Glomerular visceral epithelial cell (primary cell): ENCODE measurements around the gene OTOP3.
A peak's percentile ranks its signal among the peaks of the same experiment; 100 is the strongest.
"Not testable (repeated sequence)": the region's sequence is repeated elsewhere in the genome, so short reads cannot be mapped to it uniquely, and the experiment has no call there.

ENCODE experiments used
- DNase-seq: peaks from one replicate; pipeline ENCODE4 v3.0.0-alpha.2; 2016; ENCODE audit errors: extremely low spot score

The OTOP3 gene

DNA sequence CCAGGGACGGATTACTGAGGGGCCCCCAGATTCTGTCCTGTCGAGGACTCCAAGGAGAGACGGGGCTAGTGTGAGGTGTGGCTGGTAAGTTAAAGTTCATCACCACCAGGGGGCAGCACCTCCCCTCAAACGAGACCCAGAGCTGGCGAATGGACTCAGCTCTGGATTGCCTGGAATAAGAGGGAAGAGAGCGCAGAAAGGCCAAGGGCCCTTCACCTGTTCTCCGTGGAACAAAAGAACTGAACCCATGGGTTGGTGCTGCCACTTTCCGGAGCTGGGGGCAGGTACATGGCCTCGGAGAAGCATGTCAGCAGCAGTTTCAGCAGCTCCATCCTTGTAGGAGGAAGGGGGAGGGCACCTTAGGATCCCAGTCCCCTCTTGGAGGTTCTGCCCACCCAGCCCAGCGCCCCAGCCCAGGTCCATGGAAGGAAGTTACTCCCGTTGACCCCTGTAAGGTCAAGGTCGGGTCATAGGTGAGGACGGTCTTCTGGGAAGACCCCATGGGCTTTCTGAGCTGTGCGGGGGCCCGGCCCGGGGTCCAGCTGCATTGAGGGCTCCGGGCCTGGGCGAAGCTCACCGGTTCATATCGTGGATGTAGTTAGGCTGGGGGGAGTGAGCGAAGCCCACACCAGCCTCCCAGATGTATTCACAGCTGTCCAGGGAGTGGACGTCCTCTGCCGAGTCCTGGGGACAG is 26.1 kb downstream of the OTOP3 start:
- DNase-seq: peak; percentile 90

DNA sequence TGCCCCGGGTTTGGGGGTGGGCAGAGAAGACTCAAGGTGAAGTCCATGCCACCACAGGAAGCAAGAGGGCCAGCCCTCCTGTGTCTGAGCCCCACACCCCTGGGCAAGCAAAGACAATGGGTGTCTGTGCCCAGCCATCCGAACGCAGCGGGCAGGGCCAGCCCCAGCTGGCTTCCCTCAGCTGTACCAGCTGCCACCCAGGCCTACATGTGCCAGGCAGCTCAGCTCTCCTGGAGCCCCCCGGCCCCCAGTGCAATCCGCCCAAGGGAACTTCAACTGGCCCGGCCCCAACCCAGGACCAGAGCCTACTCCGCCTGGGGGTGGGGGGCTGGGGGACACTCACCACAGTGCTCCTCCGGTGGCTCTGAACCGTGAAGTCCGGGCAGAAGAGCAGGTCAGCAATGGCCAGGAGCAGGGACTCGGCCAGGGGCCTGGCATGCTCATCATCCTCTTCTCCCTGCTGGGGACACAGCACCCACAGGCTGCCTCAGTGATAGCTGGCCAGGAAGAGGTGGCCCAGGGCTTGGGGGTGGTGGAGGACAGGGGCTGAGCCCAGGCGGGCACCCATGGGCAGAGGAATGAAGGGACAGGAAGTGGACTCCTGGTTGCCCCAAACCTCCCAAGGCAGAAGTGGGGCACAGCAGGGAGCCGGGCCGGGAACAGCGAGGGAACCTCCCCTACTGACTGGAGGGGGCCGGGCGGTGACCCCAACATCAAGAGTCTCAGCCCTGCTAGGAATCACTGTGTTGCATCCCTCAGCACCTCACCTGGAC is 27.1 kb downstream of the OTOP3 start:
- no peak for DNase-seq

DNA sequence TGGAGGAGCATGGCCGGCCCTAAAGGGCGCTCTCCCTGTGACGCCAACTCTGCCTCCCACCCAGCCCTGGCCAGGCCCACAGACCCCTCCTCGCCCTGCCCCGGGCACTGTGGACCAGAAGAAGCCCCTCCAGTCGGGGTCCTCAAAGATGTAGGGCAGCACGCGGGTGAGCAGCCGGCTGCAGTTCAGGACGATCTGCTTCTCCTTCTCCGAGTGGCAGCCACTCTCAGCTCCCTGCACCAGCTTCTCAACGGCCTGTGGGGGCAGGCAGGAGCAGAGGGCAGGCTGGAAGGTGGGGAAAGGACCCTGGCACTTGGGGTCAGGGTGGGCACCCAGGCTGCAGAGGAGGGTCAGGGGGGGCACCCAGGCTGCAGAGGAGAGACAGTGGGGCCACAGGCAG is 28.0 kb downstream of the OTOP3 start:
- no peak for DNase-seq

DNA sequence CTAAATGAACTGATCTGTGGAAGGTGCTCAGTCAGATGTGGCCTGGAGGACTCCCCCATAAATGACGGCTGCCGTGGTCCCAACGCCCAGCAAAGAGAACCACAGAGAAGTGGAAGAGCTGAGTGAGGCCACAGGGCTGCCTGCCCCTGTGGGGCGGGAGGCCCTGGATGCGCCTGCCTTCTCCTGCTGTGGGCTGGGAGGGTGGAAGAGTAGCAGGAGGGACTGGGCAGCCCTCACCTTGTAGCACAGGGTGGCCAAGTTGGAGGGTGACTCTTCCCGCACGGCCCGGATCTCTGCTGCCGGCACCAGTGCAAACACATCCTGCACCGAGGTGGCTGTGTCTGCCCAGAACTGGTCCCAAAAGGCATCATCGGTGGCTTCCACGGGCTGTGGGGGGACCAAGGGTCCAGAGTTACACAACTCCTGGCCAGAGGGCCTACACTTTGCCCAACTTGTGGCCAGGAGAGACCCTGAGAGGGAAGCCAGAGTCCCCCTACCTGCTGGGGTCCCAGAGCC is 28.6 kb downstream of the OTOP3 start:
- no peak for DNase-seq

DNA sequence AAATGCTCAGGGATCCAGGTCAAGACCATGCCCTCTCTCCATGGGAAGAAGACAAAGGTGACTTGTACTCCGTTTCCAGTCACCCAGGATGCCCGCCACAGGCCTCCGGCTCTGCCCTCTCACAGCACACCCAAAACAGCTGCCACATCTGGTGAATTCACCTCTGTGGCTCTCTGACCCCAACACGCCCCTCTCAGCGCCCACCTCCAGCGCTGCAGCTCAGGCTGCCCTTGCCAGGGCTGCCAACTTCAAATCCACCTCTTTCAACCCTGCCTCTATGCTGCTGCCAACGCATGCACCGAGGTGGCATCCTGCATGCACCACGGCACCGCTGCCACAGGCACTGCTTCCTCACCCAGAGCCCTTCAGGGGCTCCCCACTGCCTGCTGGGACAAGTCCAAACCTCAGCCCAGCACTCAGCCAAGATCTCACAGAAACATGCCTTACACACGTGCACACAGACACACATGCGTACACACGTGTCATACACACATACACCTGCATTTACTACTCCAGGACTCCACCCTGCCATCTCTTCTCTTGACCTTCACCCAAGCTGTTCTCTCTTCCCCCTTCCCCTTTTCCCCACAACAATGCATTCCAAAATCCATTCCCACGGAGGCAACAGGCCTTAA is 29.4 kb downstream of the OTOP3 start:
- DNase-seq: no peak

DNA sequence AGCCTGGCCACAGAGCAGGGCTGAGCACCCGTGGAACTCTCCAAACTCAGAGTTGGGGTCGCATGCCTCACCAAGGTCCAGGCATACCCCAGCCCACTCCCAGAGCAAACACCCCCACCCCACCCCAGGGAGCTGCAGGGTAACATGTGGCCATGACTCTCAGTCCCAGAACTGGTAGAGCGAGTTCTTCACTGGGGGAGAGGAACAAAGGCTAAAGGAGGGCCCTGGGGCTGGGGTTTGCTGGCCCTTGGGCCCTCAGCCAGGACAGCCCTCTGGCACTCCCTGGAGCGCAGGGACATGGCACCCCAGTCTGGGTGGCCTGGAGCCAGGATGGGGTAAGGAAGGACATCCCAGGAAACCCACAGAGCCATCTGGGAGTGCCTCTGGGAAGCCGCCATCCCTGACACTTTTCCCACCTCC is 32.7 kb downstream of the OTOP3 start:
- DNase-seq: no peak

DNA sequence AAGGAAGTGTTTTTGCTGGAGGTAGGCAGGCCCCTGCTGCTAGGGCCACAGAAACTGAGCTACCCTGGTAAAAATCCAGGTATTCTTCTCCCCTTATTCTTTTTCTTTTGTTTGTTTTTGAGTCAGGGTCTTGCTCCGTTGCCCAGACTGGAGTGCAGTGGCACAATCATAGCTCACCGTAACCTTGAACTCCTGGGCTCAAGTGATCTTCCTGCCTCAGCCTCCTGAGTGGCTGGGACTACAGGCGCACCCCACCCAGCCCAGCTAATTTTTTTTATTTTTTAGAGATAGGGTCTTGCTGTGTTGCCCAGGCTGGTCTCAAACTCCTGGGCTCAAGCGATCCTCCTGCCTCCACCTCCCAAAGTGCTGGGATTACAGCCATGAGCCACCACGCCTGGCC is 33.8 kb downstream of the OTOP3 start:
- not testable (repeated sequence) for DNase-seq

DNA sequence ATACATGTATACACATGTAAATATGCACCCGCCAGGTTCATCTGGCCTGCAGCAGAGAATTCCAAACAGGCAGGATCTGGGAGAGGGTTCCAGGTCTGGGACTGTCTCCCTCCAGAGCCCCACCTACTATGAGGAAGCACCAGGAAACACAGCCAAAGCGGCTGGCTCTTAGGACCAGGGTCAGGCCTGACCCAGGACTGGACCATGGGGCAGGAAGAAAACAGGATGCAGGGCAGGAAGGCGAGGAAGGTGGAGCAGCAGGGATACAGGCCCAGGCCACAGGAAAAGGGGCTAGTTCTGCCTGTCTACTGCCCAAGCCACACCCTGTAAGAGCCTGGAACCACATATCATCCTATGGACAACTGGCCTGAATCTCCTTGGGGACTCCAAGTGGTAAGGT is 34.7 kb downstream of the OTOP3 start:
- DNase-seq: no peak

DNA sequence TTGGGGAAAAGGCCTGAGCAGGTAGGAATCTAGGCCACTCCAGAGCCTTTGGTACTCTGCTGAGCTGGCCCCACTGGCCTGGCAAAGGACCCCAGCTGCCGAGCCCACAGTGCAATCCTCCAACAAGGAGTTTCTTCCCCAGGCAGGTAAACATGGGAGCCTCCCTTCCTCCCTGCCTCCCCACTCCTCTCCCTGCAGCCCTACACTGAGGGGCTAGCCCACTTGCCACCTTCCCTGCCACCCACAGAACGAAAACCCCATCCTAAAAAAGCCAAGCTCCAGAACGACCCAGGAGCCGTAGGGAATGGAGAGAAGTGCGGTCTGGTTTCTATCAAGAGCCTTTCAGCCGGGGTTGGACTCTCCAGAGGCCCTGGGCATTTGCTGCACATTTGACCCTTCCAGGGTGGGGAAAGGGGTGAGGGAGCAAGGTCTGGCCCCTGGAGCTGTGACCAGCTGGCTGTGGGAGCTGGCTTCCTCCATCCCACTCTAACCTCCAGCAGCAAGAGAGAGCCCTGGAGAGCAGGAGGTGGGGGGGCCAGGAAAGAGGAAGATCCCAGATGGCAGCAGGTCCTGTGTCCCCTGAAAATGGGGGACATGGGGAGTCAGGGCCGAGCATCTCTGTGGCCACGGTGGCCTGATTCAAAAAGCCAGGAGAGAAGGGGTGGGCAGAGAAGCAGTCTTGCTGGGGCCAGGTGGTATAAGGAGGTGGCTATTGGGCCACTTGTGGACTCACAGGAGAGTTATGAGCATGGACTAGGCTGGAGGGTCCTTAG is 35.6 kb downstream of the OTOP3 start:
- DNase-seq: no peak

DNA sequence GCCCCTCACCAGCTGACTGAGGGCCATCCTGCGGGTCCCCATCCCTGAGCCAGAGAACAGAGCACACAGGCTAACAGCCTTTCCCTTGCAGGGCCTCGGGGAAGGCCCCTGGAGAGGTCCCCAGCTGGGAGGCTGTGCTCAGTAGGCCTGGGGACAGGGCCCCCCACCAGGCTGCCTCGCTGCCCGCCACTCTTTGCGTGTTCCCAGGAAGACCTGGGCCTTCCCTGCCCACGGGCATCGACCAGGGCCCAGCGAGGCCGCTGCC is 36.1 kb downstream of the OTOP3 start:
- DNase-seq: no peak

DNA sequence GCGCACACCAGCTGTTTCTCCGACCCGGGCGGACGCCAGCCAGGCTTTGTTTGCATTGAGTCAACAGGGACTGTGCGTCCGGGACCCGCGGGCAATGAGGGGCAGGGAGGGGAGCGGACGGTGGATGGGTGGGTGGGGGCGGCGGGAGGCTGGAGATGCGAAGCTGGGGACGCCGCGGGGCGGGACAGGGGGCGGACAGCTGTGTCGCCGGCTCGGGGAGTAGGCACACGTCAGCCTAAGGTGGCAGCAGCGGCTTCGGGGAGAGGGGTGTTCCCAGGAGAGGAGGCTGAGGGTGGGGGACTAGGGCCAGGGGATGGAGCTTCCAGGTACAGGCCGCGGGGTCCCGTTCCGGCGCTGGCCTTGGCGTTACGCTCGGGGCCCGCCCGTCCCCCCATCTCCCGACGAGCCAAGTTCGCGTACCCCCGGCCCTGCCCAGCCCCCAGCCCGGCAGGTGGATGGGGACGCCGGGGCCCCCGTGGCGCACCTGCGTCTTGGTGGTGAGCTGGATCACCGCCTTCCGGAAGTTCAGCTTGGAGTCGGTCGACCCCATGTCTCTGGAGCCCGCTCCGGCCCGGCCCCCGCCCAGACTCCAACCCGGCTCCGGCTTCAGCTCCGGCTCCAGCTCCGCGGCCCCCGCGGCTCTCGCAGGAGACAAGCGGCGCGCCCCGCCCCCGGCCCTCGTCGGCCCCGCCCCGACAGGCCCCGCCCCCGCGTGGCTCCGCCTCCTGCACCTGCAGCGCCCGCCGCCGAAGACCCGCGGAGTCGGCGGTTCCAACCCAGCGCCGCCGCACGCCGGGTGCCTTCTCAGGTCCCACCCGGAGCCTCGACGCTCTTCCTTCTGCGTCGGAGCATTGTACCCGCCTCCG is 36.6 kb downstream of the OTOP3 start, which contains the start of gene HID1:
HID1 (minus strand) TSS at position 653 of the 866 bp plus-strand sequence; CDS start at position 550, 103 bp downstream.
- DNase-seq: peak; percentile 39

DNA sequence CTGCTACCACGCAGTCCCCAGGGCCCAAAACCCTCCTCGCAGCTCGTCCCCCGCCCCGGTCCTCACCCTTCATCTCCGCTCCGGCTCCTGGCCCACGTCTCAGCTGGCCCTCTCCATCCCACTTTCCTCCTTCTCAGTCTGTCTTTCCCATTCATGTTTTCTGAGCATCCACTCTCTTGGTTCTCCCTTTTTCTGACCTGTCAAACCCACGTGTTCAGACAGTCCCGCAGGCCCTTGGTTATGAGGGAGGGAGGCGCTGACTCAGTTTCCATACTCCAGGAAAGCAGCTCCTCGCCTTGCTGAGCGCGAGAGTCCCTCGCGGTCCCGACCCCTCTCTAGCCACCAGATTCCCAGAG is 37.3 kb downstream of the OTOP3 start:
- DNase-seq: no peak

DNA sequence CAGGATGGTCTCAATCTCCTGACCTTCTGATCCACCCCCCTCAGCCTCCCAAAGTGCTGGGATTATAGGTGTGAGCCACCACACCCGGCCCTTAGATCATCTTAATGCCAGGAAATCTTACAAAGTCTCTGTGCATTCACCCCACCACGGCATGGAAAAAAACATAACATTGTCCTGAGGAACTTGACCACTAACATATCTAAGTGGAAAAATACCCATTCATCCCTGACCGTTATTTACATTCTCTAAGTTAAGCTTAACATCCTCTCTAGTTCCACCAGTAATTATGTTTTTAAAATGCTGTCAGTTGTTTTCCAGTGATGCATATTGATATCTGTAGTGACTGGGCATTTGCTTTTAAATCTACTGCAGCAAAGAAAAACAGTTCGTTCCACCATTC is 40.2 kb downstream of the OTOP3 start:
- DNase-seq: no peak

DNA sequence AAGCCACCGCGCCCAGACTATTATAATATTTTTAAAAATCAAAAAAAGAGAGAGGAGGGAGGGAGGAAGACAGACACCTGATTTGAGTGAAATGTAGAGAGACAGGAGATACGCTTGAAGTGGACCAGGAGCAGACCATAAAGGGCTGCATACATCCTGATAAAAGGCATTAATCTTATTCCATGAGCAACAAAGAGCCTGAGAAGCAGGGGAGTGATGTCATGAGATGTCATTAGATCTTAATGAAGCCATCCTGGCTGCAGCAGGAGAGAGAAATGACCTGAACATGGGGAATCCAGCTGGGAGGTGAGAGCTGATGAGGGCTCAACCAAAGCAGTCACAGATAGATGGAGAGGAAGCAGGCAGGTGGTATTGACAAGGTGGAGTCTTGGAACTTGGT is 42.1 kb downstream of the OTOP3 start:
- DNase-seq: no peak

DNA sequence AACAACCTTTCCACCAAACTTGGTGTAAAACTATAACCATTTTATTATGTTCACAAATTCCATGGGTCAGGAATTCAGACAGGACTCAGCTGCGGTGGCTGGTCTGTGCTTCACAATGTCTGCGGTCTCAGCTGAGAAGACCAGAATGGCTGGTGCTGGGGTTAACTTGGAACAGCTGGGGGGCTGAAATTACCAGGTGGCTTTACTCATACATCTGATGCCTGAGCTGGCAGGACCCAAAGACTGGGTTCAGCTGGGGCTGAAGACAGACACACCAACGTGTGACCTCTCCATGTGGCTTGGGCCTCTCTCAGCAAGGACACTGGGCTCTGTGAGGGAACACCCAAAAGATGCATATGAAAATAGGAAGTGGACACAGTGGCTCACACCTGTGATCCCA is 42.5 kb downstream of the OTOP3 start:
- DNase-seq: no peak

DNA sequence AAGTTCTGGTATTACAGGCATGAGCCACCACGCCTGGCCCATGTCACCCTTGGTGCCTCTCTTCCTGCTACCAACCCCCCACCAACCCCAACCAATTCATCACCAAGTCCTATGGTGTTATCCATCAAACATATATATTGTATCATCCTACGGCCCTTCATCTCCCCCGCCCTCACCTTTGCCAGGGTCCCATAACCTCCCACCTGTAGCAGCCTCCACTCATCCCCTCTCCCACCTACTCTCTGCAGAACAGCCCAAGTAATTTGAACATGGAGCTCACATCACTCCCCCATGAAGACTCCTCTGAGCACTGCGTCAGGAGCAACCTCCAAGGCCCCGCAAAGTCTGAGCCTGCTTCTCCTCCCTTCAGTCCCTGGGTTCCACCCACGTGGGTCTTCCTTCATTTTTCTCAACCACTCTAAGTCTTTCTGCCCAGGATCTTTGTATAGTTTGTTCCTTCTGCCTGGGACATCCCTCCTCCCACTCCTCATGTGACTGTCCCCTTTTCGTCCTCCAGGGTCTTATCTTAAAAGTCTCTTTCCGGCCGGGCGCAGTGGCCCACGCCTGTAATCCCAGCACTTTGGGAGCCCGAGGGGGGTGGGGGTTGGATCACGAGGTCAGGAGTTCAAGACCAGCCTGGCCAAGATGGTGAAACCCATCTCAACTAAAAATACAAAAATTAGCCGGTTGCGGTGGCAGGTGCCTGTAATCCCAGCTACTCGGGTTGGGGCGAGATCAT is 43.9 kb downstream of the OTOP3 start:
- DNase-seq: no peak

DNA sequence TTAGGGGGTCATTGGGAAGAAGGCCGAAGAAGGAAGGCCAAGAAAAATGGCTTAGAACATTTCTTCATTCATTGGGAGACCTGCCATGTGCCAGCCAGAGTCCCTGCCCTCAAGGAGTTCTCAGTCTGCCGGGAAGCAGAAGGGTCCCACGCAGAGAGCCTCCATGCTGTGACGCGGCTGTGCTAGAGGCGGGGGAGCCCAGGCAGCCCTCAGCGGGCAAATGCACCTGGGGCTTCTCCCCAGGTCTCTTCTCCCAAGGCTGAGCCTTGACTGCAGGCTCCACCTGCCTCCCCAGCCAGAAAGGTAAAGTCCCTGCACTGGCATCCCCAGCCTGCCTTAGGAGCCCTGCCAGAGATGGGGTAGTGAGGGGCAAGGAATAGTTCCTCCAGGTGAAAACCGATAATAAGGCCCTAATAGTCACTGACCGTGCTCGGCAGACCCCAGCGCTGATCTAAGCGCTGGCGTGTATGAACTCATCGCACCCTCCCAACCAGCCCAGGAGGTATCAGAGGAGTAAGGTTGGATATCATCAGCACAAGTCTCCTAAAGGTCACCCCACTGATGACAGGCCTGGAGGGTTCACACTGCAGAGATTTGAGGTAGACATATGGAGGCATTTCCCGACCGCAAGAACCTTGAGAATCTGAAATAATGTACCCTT is 45.8 kb downstream of the OTOP3 start:
- DNase-seq: no peak

DNA sequence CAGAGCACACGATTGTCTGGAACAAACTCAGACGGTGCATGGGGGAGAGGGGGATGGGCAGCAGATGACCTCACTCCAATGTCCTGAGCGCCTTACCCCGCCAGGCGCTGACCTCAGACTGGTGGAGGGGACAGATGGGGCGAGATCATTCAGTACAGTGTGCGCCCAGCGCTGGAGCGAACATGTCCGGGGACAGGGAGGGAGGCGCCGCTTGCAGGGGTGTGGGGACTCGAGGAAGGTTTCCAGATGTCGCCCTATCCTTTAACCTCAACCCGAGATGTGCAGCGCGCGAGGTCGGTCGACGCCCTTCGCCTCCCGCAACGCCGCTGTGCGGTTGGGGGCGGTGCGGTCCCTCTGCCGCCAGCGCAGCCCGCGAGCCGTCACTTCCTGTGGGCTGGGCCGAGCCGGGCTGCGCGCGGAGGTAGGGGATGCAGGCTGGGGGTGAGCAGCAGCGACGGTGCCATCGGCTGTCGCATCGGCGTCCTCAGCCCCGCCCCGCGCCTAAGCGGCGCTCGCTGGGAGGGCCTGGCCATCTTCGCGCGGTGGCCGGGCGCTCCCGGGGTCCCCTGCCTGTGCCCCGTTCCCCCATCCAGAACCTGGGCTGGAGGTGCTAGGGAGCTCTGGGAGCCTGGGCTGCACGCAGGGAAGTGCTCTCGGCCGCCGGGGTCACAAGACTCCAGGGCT is 46.4 kb downstream of the OTOP3 start:
- peak; percentile 79 for DNase-seq

DNA sequence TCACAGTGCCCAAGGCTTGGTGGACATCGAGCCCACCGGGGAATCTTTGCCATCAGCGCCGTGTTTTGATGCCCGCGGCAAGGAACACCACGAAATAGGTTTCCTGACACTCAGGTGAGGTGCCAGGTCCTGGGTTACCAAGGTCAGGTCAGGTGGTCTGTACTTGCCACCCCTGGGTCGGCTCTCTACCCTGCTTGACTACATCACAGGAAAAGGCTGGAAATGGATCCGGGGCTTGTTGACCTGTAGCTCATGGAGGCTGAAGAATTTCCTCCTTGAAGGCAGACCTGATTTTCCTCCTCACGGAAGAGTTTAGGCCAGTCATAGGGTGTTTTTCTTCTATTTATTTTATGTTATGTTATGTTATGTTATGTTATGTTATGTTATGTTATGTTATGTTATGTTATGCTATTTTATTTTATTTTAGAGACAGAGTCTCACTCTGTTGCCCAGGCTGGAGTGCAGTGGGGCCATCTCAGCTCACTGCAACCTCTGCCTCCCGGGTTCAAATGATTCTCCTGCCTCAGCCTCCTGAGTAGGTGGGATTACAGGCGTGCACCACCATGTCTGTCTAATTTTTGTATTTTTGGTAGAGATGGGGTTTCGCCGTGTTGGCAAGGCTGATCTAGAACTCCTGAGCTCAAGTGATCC is 47.1 kb downstream of the OTOP3 start:
- DNase-seq: peak; percentile 37
